NT2/D1 (cell line): Measurements from ENCODE around the gene SELP.

Source experiments
- DNase-seq: peaks from one replicate; pipeline ENCODE4 v3.0.0-alpha.2; 2011; ENCODE audit warnings: low read depth, low spot score
- H3K27me3 ChIP-seq: 2 replicates; pipeline ENCODE4 v1.6.0; 2011; ENCODE audit warnings: mild to moderate bottlenecking; ENCODE audit not compliant: insufficient read length, insufficient read depth
- H3K36me3 ChIP-seq: 2 replicates; pipeline ENCODE4 v1.6.1; 2011; ENCODE audit warnings: mild to moderate bottlenecking, low read length, mixed read lengths; ENCODE audit not compliant: insufficient read depth, insufficient read length
- H3K4me1 ChIP-seq: 2 replicates; pipeline ENCODE4 v1.5.1; 2011; ENCODE audit not compliant: insufficient read depth, insufficient read length
- H3K4me3 ChIP-seq: 2 replicates; pipeline ENCODE4 v1.5.1; 2011; ENCODE audit warnings: low read depth; ENCODE audit not compliant: insufficient read length
- H3K9ac ChIP-seq: 2 replicates; pipeline ENCODE4 v1.6.0; 2011; ENCODE audit warnings: low read depth; ENCODE audit not compliant: insufficient read length
- H3K9me3 ChIP-seq: 2 replicates; pipeline ENCODE4 v1.5.1; 2011; ENCODE audit warnings: mild to moderate bottlenecking, low read length; ENCODE audit not compliant: insufficient read depth
- SUZ12 ChIP-seq: IDR thresholded peaks from 2 replicates; pipeline ENCODE4 v1.6.1; 2011; ENCODE audit not compliant: insufficient read length, insufficient read depth; ENCODE audit errors: extremely low read depth
- YY1 ChIP-seq: IDR thresholded peaks from 2 replicates; pipeline ENCODE4 v1.6.1; 2011; ENCODE audit not compliant: insufficient read length, insufficient read depth
- ZNF274 ChIP-seq: IDR thresholded peaks from 2 replicates; pipeline ENCODE4 v1.6.1; 2011; ENCODE audit warnings: mild to moderate bottlenecking, low read depth, low read length

SELP gene

GRCh38 chr1:169584483-169585144 lies 45.3 kb downstream of the SELP start:
- no peak overlapping the region for H3K9ac ChIP-seq
- H3K36me3 ChIP-seq = no peaks in the 10 kb centered on the region
- no peak for TF ChIP-seq YY1
- no peak for TF ChIP-seq ZNF274
- no peak for TF ChIP-seq SUZ12
- no peaks in the 10 kb centered on the region for H3K9me3 ChIP-seq
- peaks cover 2% of the 10 kb centered on the region for H3K4me1 ChIP-seq
- no peak for DNase-seq
- peaks cover 13% of the 10 kb centered on the region for H3K27me3 ChIP-seq
- H3K4me3 ChIP-seq = no peak overlapping the region

- no peaks in the 10 kb centered on the region for H3K27me3 ChIP-seq
- TF ChIP-seq YY1 (no peak), SUZ12 (no peak), ZNF274 (no peak)
- H3K4me1 ChIP-seq = no peaks in the 10 kb centered on the region
- no peak overlapping the region for H3K9ac ChIP-seq
- no peaks in the 10 kb centered on the region for H3K36me3 ChIP-seq
- DNase-seq = no peak
- H3K9me3 ChIP-seq = no peaks in the 10 kb centered on the region
- no peak overlapping the region for H3K4me3 ChIP-seq
Observed at GRCh38 chr1:169577981-169578738, 51.8 kb downstream of the SELP start.

- no peaks in the 10 kb centered on the region for H3K36me3 ChIP-seq
- no peak for TF ChIP-seq SUZ12
- H3K9ac ChIP-seq = no peak overlapping the region
- DNase-seq = no peak
- H3K27me3 ChIP-seq = no peaks in the 10 kb centered on the region
- H3K9me3 ChIP-seq = no peaks in the 10 kb centered on the region
- no peak overlapping the region for H3K4me3 ChIP-seq
- H3K4me1 ChIP-seq = no peaks in the 10 kb centered on the region
Observed at GRCh38 chr1:169576935-169577331, 53.0 kb downstream of the SELP start.

GRCh38 chr1:169576241-169576934 lies 53.5 kb downstream of the SELP start:
- Histone ChIP-seq H3K9me3 (no peaks in the 10 kb centered on the region), H3K27me3 (no peaks in the 10 kb centered on the region), H3K36me3 (no peaks in the 10 kb centered on the region), H3K4me3 (no peak overlapping the region), H3K9ac (no peak overlapping the region), H3K4me1 (no peaks in the 10 kb centered on the region)
- no peak for TF ChIP-seq YY1
- TF ChIP-seq SUZ12 = no peak
- no peak for TF ChIP-seq ZNF274
- no peak for DNase-seq

- no peaks in the 10 kb centered on the region for H3K27me3 ChIP-seq
- H3K9me3 ChIP-seq = no peaks in the 10 kb centered on the region
- no peak overlapping the region for H3K9ac ChIP-seq
- no peak for DNase-seq
- H3K36me3 ChIP-seq = no peaks in the 10 kb centered on the region
- TF ChIP-seq YY1 = no peak
- no peak for TF ChIP-seq SUZ12
- TF ChIP-seq ZNF274 = no peak
- H3K4me1 ChIP-seq = no peaks in the 10 kb centered on the region
- no peak overlapping the region for H3K4me3 ChIP-seq
Observed at GRCh38 chr1:169574336-169574735, 55.6 kb downstream of the SELP start.

GRCh38 chr1:169572187-169572586 lies 57.7 kb downstream of the SELP start:
- Histone ChIP-seq H3K9me3 (no peaks in the 10 kb centered on the region), H3K27me3 (no peaks in the 10 kb centered on the region), H3K4me3 (no peak overlapping the region), H3K9ac (no peak overlapping the region), H3K36me3 (no peaks in the 10 kb centered on the region), H3K4me1 (no peaks in the 10 kb centered on the region)
- TF ChIP-seq SUZ12 = no peak
- TF ChIP-seq ZNF274 = no peak
- TF ChIP-seq YY1 = no peak
- DNase-seq = no peak

GRCh38 chr1:169571450-169571849 lies 58.5 kb downstream of the SELP start:
- no peak overlapping the region for H3K9ac ChIP-seq

More at GRCh38 chr1:169571450-169571849, 58.5 kb downstream of the SELP start:
- no peak overlapping the region for H3K4me3 ChIP-seq
- no peak for TF ChIP-seq SUZ12
- TF ChIP-seq YY1 = no peak
- TF ChIP-seq ZNF274 = no peak
- no peaks in the 10 kb centered on the region for H3K36me3 ChIP-seq
- DNase-seq = no peak
- no peaks in the 10 kb centered on the region for H3K4me1 ChIP-seq
- no peaks in the 10 kb centered on the region for H3K27me3 ChIP-seq
- no peaks in the 10 kb centered on the region for H3K9me3 ChIP-seq
